ENCODE measurements around the gene CD40LG. TPM values are rescaled to one million over a fixed set of nuclear protein-coding genes. Genes with fewer than 3 reads are reported as not detected.
A peak's percentile ranks its signal among the peaks of the same experiment; 100 is the strongest.

CD40LG gene
- total RNA-seq (under 1 TPM in 2 of 4 donors, not detected in 2; 0.24 to 0.46 TPM), polyA plus RNA-seq (not detected)
- long read RNA-seq, donor 1 = 0 reads
- long read RNA-seq, donor 2 = 0 reads
- long read RNA-seq, donor 3 = 0 reads
- long read RNA-seq, donor 4 = 0 reads

GRCh38 chrX:136647677-136648360 is at the start of gene CD40LG:
Gene CD40LG (plus strand): TSS chrX:136648158. CDS start chrX:136648249, 91 bp downstream.
- intact Hi-C loops (cut with DNase I) = no loop called here
- no peak for ATAC-seq
- no peaks in the 10 kb centered on the region for H3K4me1 ChIP-seq (ENCODE audit: control insufficient read depth, insufficient read depth, low read length)
- no peak within 1 kb of the TSS for H3K27ac ChIP-seq (ENCODE audit: low read length)
- WGBS = 87% methylated on average over 10 of the region's 10 CpGs
- no peak within 1 kb of the TSS for H3K4me3 ChIP-seq (ENCODE audit: low read length)
- DNase-seq = no peak
- H3K9me3 ChIP-seq (ENCODE audit: control insufficient read depth, low read length) = no peaks in the 10 kb centered on the region
- H3K27me3 ChIP-seq (ENCODE audit: control insufficient read depth, insufficient read depth) = no peaks in the 10 kb centered on the region

GRCh38 chrX:136598631-136599030 is 49.3 kb upstream of the CD40LG start:
- no peak for ATAC-seq

DNA sequence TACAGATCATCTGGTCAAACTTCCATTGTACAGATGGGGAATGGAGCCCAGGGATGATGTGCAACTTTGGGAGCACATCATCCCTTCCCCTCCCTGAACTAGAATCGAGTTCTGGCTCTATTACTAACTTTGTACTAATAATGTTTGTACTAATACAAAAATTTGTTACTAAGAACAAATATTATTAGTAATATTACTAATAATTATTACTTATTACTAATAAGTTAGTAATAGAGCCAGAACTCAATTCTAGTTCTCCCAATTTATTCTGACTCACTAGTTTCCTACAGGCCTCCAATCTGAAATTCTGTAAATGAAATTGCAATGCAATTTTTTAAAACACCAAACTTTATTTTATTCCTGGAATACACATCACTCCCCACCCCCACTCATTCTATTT is 47.9 kb upstream of the CD40LG start:
- no peaks in the 10 kb centered on the region for H3K4me1 ChIP-seq (ENCODE audit: control insufficient read depth, insufficient read depth, low read length)
- WGBS = 88% methylated on average over 1 of the region's 1 CpG
- no peaks in the 10 kb centered on the region for H3K9me3 ChIP-seq (ENCODE audit: control insufficient read depth, low read length)

More at GRCh38 chrX:136598631-136599030, 49.3 kb upstream of the CD40LG start:
- Histone ChIP-seq H3K4me1 (ENCODE audit: control insufficient read depth, insufficient read depth, low read length) (no peaks in the 10 kb centered on the region), H3K9me3 (ENCODE audit: control insufficient read depth, low read length) (no peaks in the 10 kb centered on the region), H3K27me3 (ENCODE audit: control insufficient read depth, insufficient read depth) (no peaks in the 10 kb centered on the region), H3K4me3 (ENCODE audit: low read length) (no peak overlapping the region), H3K27ac (ENCODE audit: low read length) (no peak overlapping the region)
- intact Hi-C loops (cut with DNase I) = no loop called here
- DNase-seq = no peak
- WGBS = 73% methylated on average over 8 of the region's 8 CpGs

DNA sequence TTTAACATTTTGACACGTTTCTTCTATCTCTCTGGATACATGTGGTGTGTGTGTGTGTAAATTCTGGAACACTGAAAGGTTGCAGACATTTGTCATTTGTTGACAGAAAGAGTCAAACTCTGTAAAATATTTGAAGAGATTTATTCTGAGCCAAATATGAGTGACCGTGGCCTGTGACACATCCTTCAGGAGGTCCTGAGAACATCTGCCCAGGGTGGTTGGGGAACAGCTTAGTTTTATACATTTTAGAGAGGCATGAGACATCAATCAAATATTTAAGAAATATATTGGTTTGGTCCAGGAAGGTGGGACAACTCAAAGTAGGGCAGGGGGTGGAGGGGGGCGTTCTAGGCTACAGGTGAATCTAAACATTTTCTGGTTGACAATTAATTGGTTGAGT is 40.7 kb upstream of the CD40LG start:
- no peaks in the 10 kb centered on the region for H3K27me3 ChIP-seq (ENCODE audit: control insufficient read depth, insufficient read depth)
- 70% methylated on average over 3 of the region's 3 CpGs for WGBS
- intact Hi-C loops (cut with DNase I) = loop anchor here in 1 of 4 donors (10.0 kb wide), 1 partner anchor 318 kb away; no protein-coding TSS in a partner anchor
- no peak for DNase-seq
- no peaks in the 10 kb centered on the region for H3K9me3 ChIP-seq (ENCODE audit: control insufficient read depth, low read length)
- ATAC-seq = no peak
- H3K27ac ChIP-seq (ENCODE audit: low read length) = no peak overlapping the region
- H3K4me3 ChIP-seq (ENCODE audit: low read length) = no peak overlapping the region
- H3K4me1 ChIP-seq (ENCODE audit: control insufficient read depth, insufficient read depth, low read length) = no peaks in the 10 kb centered on the region

More for the DNA sequence above, 47.9 kb upstream of the CD40LG start:
- Histone ChIP-seq H3K27ac (ENCODE audit: low read length) (no peak overlapping the region), H3K27me3 (ENCODE audit: control insufficient read depth, insufficient read depth) (no peaks in the 10 kb centered on the region), H3K4me3 (ENCODE audit: low read length) (no peak overlapping the region)
- intact Hi-C loops (cut with DNase I) = loop anchor here in 1 of 4 donors (10.0 kb wide), 1 partner anchor 325 kb away; no protein-coding TSS in a partner anchor
- DNase-seq (no peak), ATAC-seq (no peak)

DNA sequence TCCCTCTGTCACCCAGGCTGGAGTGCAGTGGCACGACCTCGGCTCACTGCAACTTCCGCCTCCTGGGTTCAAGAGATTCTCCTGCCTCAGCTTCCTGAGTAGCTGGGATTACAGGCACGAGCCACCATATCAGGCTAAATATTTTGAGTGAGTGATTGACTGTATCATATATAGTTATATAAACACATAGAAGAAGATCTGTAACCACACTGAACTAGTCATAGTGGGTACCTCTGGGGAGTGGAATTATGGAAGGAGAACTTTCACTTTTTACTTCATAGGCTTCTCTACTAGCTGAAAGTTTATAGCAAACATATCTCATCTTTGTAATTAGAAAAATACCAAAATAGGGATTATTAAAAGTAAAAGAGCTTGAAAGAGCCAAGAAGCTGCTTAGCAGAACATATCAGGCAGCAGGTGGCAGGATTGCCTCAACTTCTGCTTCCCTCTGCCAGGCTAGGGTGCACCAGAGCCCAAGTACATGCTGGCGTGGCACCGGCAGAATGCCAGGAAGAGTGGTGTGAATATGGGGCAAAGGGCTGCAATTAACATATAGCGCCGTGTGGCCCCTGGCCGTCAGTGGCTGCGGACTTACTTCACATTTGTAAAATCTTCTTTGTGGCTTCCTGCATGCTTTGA is 39.5 kb upstream of the CD40LG start:
- DNase-seq = peak; percentile 23 to 69 (median 48)
- WGBS = 49% methylated on average over 10 of the region's 10 CpGs
- no peak overlapping the region for H3K4me3 ChIP-seq (ENCODE audit: low read length)
- H3K9me3 ChIP-seq (ENCODE audit: control insufficient read depth, low read length) = no peaks in the 10 kb centered on the region
- no peak for ATAC-seq
- H3K27ac ChIP-seq (ENCODE audit: low read length) = no peak overlapping the region
- intact Hi-C loops (cut with DNase I) = loop anchor here in 1 of 4 donors (10.0 kb wide), 1 partner anchor 316 kb away; no protein-coding TSS in a partner anchor
- no peaks in the 10 kb centered on the region for H3K27me3 ChIP-seq (ENCODE audit: control insufficient read depth, insufficient read depth)
- H3K4me1 ChIP-seq (ENCODE audit: control insufficient read depth, insufficient read depth, low read length) = no peaks in the 10 kb centered on the region

GRCh38 chrX:136616987-136617685 is 30.8 kb upstream of the CD40LG start:
- ATAC-seq = no peak
- intact Hi-C loops (cut with DNase I) = no loop called here
- no peaks in the 10 kb centered on the region for H3K4me1 ChIP-seq (ENCODE audit: control insufficient read depth, insufficient read depth, low read length)
- no peak overlapping the region for H3K4me3 ChIP-seq (ENCODE audit: low read length)
- no peaks in the 10 kb centered on the region for H3K27me3 ChIP-seq (ENCODE audit: control insufficient read depth, insufficient read depth)
- no peaks in the 10 kb centered on the region for H3K9me3 ChIP-seq (ENCODE audit: control insufficient read depth, low read length)
- WGBS = 89% methylated on average over 6 of the region's 6 CpGs
- DNase-seq = no peak
- no peak overlapping the region for H3K27ac ChIP-seq (ENCODE audit: low read length)

- intact Hi-C loops (cut with DNase I) = no loop called here
- Histone ChIP-seq H3K27me3 (ENCODE audit: control insufficient read depth, insufficient read depth) (no peaks in the 10 kb centered on the region), H3K9me3 (ENCODE audit: control insufficient read depth, low read length) (no peaks in the 10 kb centered on the region), H3K27ac (ENCODE audit: low read length) (no peak overlapping the region), H3K4me1 (ENCODE audit: control insufficient read depth, insufficient read depth, low read length) (no peaks in the 10 kb centered on the region), H3K4me3 (ENCODE audit: low read length) (no peak overlapping the region)
- 87% methylated on average over 14 of the region's 14 CpGs for WGBS
- no peak for DNase-seq
- no peak for ATAC-seq
These were observed 28.0 kb upstream of the CD40LG start for GRCh38 chrX:136619899-136620505.

GRCh38 chrX:136620780-136621179 is 27.2 kb upstream of the CD40LG start:
- Histone ChIP-seq H3K27me3 (ENCODE audit: control insufficient read depth, insufficient read depth) (no peaks in the 10 kb centered on the region), H3K4me3 (ENCODE audit: low read length) (no peak overlapping the region), H3K27ac (ENCODE audit: low read length) (no peak overlapping the region), H3K4me1 (ENCODE audit: control insufficient read depth, insufficient read depth, low read length) (no peaks in the 10 kb centered on the region), H3K9me3 (ENCODE audit: control insufficient read depth, low read length) (no peaks in the 10 kb centered on the region)
- ATAC-seq (no peak), DNase-seq (no peak)
- intact Hi-C loops (cut with DNase I) = no loop called here

DNA sequence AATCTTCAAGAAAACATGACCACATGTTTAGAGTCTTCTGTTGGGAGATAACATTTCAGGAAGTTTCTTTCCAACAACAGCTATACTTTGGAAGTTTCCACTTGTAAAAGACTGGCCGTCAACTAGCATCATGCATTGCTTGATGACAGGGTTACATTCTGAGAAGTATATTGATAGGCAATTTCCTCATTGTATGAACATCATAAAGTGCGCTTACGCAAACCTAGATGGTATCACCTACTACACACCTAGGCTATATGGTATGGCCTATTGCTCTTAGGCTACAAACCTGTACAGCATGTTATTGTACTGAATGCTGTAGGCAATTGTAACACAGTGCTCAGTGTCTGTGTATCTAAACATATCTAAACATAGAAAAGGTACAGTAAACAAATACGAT is 25.4 kb upstream of the CD40LG start:
- intact Hi-C loops (cut with DNase I) = no loop called here
- Histone ChIP-seq H3K27ac (ENCODE audit: low read length) (no peak overlapping the region), H3K27me3 (ENCODE audit: control insufficient read depth, insufficient read depth) (no peaks in the 10 kb centered on the region), H3K4me1 (ENCODE audit: control insufficient read depth, insufficient read depth, low read length) (no peaks in the 10 kb centered on the region), H3K4me3 (ENCODE audit: low read length) (no peak overlapping the region), H3K9me3 (ENCODE audit: control insufficient read depth, low read length) (no peaks in the 10 kb centered on the region)
- DNase-seq (no peak), ATAC-seq (no peak)
- WGBS = 95% methylated on average over 4 of the region's 4 CpGs

- Histone ChIP-seq H3K4me3 (ENCODE audit: low read length) (no peak overlapping the region), H3K9me3 (ENCODE audit: control insufficient read depth, low read length) (no peaks in the 10 kb centered on the region), H3K4me1 (ENCODE audit: control insufficient read depth, insufficient read depth, low read length) (no peaks in the 10 kb centered on the region), H3K27ac (ENCODE audit: low read length) (no peak overlapping the region), H3K27me3 (ENCODE audit: control insufficient read depth, insufficient read depth) (no peaks in the 10 kb centered on the region)
- 83% methylated on average over 1 of the region's 1 CpG for WGBS
- intact Hi-C loops (cut with DNase I) = no loop called here
- ATAC-seq = no peak
- DNase-seq = no peak
These were observed 24.6 kb upstream of the CD40LG start for GRCh38 chrX:136623396-136623795.
